Measurements from ENCODE around the gene FIP1L1. TPM values are rescaled to one million over a fixed set of nuclear protein-coding genes. Genes with fewer than 3 reads are reported as not detected.

Gene FIP1L1
- total and polyA plus RNA-seq, 9 donors, result 50.1 to 67.9 (median 64.4) TPM

DNA sequence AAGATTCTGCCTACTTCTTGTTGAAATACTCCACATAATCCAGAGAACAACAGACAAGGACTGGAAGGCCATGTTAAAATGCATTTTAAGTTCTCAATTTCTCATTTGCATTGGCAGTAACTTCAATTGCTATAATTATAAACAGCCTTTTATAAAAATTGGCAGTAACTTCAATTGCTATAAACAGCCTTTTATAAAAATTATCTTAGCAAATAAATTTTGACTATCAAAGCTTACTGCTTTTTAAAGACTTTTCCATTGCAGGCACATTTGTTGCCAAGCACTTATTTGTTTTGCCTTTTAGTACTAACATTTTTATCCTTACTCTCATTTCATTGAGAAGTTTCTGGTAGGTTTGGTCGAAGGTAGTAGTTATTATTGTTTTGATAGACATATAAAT is 29.4 kb upstream of the FIP1L1 start:
- Histone ChIP-seq H3K4me1 (ENCODE audit: insufficient read depth) (peaks cover 1% of the 10 kb centered on the region), H3K27ac (no peak overlapping the region), H3K27me3 (no peaks in the 10 kb centered on the region), H3K36me3 (no peaks in the 10 kb centered on the region), H3K4me3 (no peak overlapping the region), H3K9me3 (no peaks in the 10 kb centered on the region)
- intact Hi-C loops (cut with DNase I), result no loop called here
- no peak for DNase-seq
- WGBS, 3 donors, result 16 to 30% (median 20%) methylated on average over 1 of the region's 1 CpG
- TF ChIP-seq, protein P1, sequence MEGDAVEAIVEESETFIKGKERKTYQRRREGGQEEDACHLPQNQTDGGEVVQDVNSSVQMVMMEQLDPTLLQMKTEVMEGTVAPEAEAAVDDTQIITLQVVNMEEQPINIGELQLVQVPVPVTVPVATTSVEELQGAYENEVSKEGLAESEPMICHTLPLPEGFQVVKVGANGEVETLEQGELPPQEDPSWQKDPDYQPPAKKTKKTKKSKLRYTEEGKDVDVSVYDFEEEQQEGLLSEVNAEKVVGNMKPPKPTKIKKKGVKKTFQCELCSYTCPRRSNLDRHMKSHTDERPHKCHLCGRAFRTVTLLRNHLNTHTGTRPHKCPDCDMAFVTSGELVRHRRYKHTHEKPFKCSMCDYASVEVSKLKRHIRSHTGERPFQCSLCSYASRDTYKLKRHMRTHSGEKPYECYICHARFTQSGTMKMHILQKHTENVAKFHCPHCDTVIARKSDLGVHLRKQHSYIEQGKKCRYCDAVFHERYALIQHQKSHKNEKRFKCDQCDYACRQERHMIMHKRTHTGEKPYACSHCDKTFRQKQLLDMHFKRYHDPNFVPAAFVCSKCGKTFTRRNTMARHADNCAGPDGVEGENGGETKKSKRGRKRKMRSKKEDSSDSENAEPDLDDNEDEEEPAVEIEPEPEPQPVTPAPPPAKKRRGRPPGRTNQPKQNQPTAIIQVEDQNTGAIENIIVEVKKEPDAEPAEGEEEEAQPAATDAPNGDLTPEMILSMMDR (IDR thresholded peaks at IDR 0.05), result no peak
- TF ChIP-seq POLR2A (IDR thresholded peaks at IDR 0.05) (no peak), EP300 (IDR thresholded peaks at IDR 0.05) (no peak)

DNA sequence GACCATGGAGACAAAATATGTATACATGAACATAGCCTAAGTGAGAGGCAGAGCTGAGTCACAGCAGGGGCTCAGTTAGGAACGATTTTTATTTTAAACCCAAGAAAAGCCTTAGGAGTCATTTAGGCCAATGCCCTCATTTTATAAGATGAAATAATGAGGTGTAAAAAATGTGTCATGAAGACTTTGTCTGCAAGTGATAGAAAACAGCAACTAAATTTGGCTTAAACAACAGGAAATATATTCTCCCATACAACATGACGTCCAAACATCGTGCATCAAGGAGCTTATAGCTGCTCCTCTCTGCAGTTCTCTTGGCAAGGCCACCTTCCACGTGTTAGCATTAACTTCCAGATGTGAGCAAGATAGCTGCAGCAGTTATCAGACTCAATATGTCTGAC is 28.4 kb upstream of the FIP1L1 start:
- H3K9me3 ChIP-seq, result no peaks in the 10 kb centered on the region
- peaks cover 1% of the 10 kb centered on the region for H3K4me1 ChIP-seq (ENCODE audit: insufficient read depth)
- 75 to 79% (median 77%) methylated on average over 4 of the region's 4 CpGs for WGBS, 3 donors
- no peak for DNase-seq
- H3K4me3 ChIP-seq, result no peak overlapping the region
- H3K27me3 ChIP-seq, result no peaks in the 10 kb centered on the region
- no peak for TF ChIP-seq POLR2A (IDR thresholded peaks at IDR 0.05)
- TF ChIP-seq, protein P1 (IDR thresholded peaks at IDR 0.05), result no peak
- no peak for TF ChIP-seq EP300 (IDR thresholded peaks at IDR 0.05)
- intact Hi-C loops (cut with DNase I), result no loop called here
- H3K36me3 ChIP-seq, result no peaks in the 10 kb centered on the region
- no peak overlapping the region for H3K27ac ChIP-seq

DNA sequence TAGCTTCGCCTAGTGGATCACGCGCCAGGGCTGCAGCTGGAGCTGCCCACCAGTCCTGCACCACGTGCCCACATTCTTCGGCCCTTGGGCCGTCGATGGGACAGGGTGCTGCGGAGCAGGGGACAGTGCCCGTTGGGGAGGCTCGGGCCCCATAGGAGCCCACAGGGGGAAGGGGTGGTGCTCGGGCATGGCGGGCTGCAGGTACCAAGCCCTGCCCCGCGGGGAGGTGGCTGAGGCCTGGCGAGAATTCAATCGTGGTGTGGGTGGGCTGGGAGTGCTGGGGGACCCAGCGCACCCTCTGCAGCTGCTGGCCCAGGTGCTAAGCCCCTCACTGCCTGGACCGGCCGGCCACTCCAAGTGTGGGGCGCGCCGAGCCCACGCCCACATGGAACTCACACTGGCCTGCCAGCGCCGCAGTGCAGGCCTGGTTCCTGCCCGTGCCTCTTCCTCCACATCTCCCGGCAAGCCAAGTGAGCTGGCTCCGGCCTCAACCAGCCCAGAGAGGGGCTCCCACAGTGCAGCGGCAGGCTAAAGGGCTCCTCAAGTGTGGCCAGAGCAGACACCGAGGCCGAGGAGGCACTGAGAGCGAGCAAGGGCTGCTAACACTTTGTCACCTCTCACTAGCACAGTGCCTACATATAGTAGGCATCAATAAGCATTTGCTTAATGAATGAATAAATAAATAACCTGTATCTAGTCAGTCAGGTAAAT is 23.3 kb upstream of the FIP1L1 start:
- 96 to 98% (median 97%) methylated on average over 32 of the region's 32 CpGs for WGBS, 3 donors
- H3K4me1 ChIP-seq (ENCODE audit: insufficient read depth), result peaks cover 1% of the 10 kb centered on the region
- no peaks in the 10 kb centered on the region for H3K36me3 ChIP-seq
- no peaks in the 10 kb centered on the region for H3K9me3 ChIP-seq
- H3K4me3 ChIP-seq, result no peak overlapping the region
- DNase-seq, result no peak
- no peaks in the 10 kb centered on the region for H3K27me3 ChIP-seq
- no peak overlapping the region for H3K27ac ChIP-seq
- intact Hi-C loops (cut with DNase I), result no loop called here
- TF ChIP-seq, protein P1 (IDR thresholded peaks at IDR 0.05), result no peak
- TF ChIP-seq POLR2A (IDR thresholded peaks at IDR 0.05) (no peak), EP300 (IDR thresholded peaks at IDR 0.05) (no peak)

DNA sequence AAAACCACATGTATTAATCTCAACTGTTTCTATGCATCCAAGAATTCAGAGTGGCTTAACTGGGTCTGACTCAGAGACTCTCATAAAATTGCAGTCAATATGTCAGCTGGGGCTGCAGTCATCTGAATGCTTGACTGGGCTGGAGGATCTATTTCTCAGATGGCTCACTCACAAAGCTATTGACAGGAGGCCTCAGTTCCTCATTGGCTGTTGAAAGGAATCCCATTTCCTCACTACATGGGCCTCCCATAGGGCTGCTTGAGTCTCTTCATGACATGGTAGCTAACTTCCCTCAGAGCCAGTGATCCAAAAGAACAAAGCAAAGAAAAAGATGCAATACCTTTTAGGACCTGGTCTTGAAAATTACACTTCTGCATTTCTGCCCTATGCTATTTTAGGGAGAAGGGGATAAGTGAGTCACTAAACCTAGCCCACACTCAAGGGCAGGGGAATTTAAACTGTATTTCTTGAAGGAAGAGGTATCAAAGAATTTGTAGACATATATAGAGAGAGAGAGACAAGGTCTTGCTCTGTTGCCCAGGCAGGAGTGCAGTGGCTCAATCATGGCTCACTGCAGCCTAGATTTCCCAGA is 21.4 kb upstream of the FIP1L1 start:
- no peaks in the 10 kb centered on the region for H3K9me3 ChIP-seq
- intact Hi-C loops (cut with DNase I), result no loop called here
- H3K27ac ChIP-seq, result no peak overlapping the region
- DNase-seq, result no peak
- TF ChIP-seq POLR2A (IDR thresholded peaks at IDR 0.05) (no peak), EP300 (IDR thresholded peaks at IDR 0.05) (no peak)
- TF ChIP-seq, protein P1 (IDR thresholded peaks at IDR 0.05), result no peak
- no peaks in the 10 kb centered on the region for H3K27me3 ChIP-seq
- no peaks in the 10 kb centered on the region for H3K36me3 ChIP-seq
- H3K4me1 ChIP-seq (ENCODE audit: insufficient read depth), result peaks cover 1% of the 10 kb centered on the region
- H3K4me3 ChIP-seq, result no peak overlapping the region

All from ovary (tissue), 9 donors.